ENCODE data around the gene TEX2. TPM values are rescaled to one million over a fixed set of nuclear protein-coding genes. Genes with fewer than 3 reads are reported as not detected.
"Not testable (repeated sequence)": the region's sequence is repeated elsewhere in the genome, so short reads cannot be mapped to it uniquely, and the experiment has no call there.

Gene TEX2
- total and polyA plus RNA-seq, 2 donors (not counting 1 experiment from before 2014, with no cell fraction given), result 4.0 to 7.6 TPM

- H3K27me3 Mint-ChIP-seq, result no peaks in the 10 kb centered on the region
- H3K4me1 Mint-ChIP-seq, result no peaks in the 10 kb centered on the region
- ChIA-PET POLR2A (no interaction called here), CTCF (no interaction called here)
- no peak for TF ChIP-seq EZH2 (IDR thresholded peaks at IDR 0.05; ENCODE audit: borderline replicate concordance, insufficient read depth, low read depth, low read length, poor library complexity, severe bottlenecking)
- TF ChIP-seq, protein P1, sequence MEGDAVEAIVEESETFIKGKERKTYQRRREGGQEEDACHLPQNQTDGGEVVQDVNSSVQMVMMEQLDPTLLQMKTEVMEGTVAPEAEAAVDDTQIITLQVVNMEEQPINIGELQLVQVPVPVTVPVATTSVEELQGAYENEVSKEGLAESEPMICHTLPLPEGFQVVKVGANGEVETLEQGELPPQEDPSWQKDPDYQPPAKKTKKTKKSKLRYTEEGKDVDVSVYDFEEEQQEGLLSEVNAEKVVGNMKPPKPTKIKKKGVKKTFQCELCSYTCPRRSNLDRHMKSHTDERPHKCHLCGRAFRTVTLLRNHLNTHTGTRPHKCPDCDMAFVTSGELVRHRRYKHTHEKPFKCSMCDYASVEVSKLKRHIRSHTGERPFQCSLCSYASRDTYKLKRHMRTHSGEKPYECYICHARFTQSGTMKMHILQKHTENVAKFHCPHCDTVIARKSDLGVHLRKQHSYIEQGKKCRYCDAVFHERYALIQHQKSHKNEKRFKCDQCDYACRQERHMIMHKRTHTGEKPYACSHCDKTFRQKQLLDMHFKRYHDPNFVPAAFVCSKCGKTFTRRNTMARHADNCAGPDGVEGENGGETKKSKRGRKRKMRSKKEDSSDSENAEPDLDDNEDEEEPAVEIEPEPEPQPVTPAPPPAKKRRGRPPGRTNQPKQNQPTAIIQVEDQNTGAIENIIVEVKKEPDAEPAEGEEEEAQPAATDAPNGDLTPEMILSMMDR (IDR thresholded peaks at IDR 0.05), result no peak
- Histone ChIP-seq H3K27me3 (replicated peaks in 1 of 4; ENCODE audit: control extremely low read depth in 1 of 4, control insufficient read depth in 3 of 4, insufficient read depth in 4 of 4, low read length in 3 of 4) (no peaks in the 10 kb centered on the region), H3K27ac (ENCODE audit: low read length in 2 of 2) (no peak overlapping the region), H3K4me3 (ENCODE audit: control extremely low read depth in 1 of 5, extremely low read depth in 1 of 5, insufficient read depth in 1 of 5, low read depth in 2 of 5, low read length in 4 of 5) (no peak overlapping the region), H3K4me2 (replicated peaks; ENCODE audit: low read depth, low read length, poor library complexity, severe bottlenecking) (no peak overlapping the region), H3K79me2 (ENCODE audit: control insufficient read depth, insufficient read depth, low read length) (no peaks in the 10 kb centered on the region), H3K36me3 (replicated peaks in 1 of 2; ENCODE audit: control extremely low read depth in 1 of 2, control insufficient read depth in 1 of 2, extremely low read depth in 1 of 2, insufficient read depth in 2 of 2, low read length in 1 of 2) (peaks cover 0 to 8% of the 10 kb centered on the region in 2 experiments), H3K4me1 (ENCODE audit: control insufficient read depth in 2 of 2, insufficient read depth in 2 of 2, low read length in 2 of 2) (no peaks in the 10 kb centered on the region), H3K9me3 (ENCODE audit: control extremely low read depth in 1 of 3, control insufficient read depth in 2 of 3, insufficient read depth in 1 of 3, low read length in 2 of 3) (no peaks in the 10 kb centered on the region), H4K20me1 (ENCODE audit: control insufficient read depth, insufficient read depth, low read length, poor library complexity, severe bottlenecking) (no peaks in the 10 kb centered on the region), H3K9ac (ENCODE audit: low read length) (no peak overlapping the region), H2AFZ (ENCODE audit: insufficient read depth, low read depth, low read length, poor library complexity, severe bottlenecking) (no peak overlapping the region)
- no peak for DNase-seq
- ATAC-seq (ENCODE audit: low read depth), result no peak
- H3K9me3 Mint-ChIP-seq (ENCODE audit: insufficient read depth), result no peaks in the 10 kb centered on the region
- no peak overlapping the region for H3K4me3 Mint-ChIP-seq
- no peak overlapping the region for H3K27ac Mint-ChIP-seq
- intact Hi-C loops (cut with micrococcal nuclease), result no loop called here
- WGBS (ENCODE audit: insufficient coverage), result 98% methylated on average over 10 of the region's 12 CpGs
Measured at GRCh38 chr17:64186171-64187092, 76.6 kb downstream of the TEX2 start.

DNA sequence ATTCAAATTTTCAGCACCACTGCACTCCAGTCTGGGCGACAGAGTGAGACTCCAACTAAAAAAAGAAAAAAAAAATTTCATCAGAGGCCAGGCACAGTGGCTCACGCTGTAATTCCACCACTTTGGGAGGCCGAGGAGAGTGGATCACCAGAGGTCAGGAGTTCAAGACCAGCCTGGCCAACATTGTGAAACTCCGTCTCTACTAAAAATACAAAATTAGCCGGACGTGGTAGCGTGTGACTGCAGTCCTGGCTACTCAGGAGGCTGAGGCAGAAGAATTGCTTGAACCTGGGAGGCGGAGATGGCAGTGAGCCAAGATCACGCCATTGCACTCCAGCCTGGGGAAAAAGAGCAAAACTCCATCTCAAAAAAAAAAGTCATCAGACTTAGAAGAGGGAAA, 77.5 kb downstream of the TEX2 start:
- H3K27me3 Mint-ChIP-seq; DNase-seq; H3K9ac ChIP-seq (ENCODE audit: low read length); H3K4me3 Mint-ChIP-seq; H4K20me1 ChIP-seq (ENCODE audit: control insufficient read depth, insufficient read depth, low read length, poor library complexity, severe bottlenecking); H3K4me2 ChIP-seq (replicated peaks; ENCODE audit: low read depth, low read length, poor library complexity, severe bottlenecking); H3K27me3 ChIP-seq (replicated peaks in 1 of 4; ENCODE audit: control extremely low read depth in 1 of 4, control insufficient read depth in 3 of 4, insufficient read depth in 4 of 4, low read length in 3 of 4); H3K79me2 ChIP-seq (ENCODE audit: control insufficient read depth, insufficient read depth, low read length); CTCF ChIA-PET; H3K4me1 Mint-ChIP-seq; H3K4me3 ChIP-seq (ENCODE audit: control extremely low read depth in 1 of 5, extremely low read depth in 1 of 5, insufficient read depth in 1 of 5, low read depth in 2 of 5, low read length in 4 of 5); H3K27ac Mint-ChIP-seq; H2AFZ ChIP-seq (ENCODE audit: insufficient read depth, low read depth, low read length, poor library complexity, severe bottlenecking); H3K4me1 ChIP-seq (ENCODE audit: control insufficient read depth in 2 of 2, insufficient read depth in 2 of 2, low read length in 2 of 2); H3K9me3 Mint-ChIP-seq (ENCODE audit: insufficient read depth); ATAC-seq (ENCODE audit: low read depth); intact Hi-C loops (cut with micrococcal nuclease); POLR2A ChIA-PET; H3K27ac ChIP-seq (ENCODE audit: low read length in 2 of 2); H3K9me3 ChIP-seq (ENCODE audit: control extremely low read depth in 1 of 3, control insufficient read depth in 2 of 3, insufficient read depth in 1 of 3, low read length in 2 of 3); H3K36me3 ChIP-seq (replicated peaks in 1 of 2; ENCODE audit: control extremely low read depth in 1 of 2, control insufficient read depth in 1 of 2, extremely low read depth in 1 of 2, insufficient read depth in 2 of 2, low read length in 1 of 2): not testable (repeated sequence)
- WGBS (ENCODE audit: insufficient coverage), result 97% methylated on average over 8 of the region's 9 CpGs
